ENCODE measurements around the gene FHL2. TPM values are rescaled to one million over a fixed set of nuclear protein-coding genes. Genes with fewer than 3 reads are reported as not detected.

Gene FHL2
- total RNA-seq, 3 donors from 2014 or later = 20.0 to 128 (median 98.2) TPM

DNA sequence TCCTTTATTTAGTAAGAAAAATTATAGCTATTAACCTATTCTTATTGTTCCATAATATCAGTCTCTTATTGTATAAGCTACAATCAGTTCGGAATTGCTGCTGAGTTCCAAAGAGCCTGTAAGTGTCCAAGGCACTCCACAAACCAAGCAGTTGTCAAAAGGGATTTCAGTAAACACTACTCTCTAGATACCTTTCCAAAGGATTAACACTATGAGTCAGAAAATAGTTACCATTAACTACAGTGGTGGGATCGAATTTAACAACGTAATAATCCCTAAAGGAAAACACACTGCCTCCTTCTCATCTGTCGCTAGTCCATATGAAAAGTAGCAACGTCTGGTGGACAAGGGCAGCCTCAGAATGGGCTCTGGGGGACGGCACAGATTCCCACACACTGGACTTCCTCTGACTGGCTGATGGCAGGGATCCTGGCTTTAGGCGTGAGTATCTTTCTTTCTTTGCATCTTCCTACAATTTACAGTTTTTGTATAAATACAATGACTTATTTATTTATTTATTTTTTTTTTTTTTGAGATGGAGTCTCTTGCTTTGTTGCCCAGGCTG, 78.1 kb downstream of the FHL2 start:
- Histone ChIP-seq H3K27ac (no peak overlapping the region), H3K27me3 (no peaks in the 10 kb centered on the region), H3K36me3 (no peaks in the 10 kb centered on the region), H3K4me1 (no peaks in the 10 kb centered on the region), H3K4me3 (no peak overlapping the region), H3K9me3 (no peaks in the 10 kb centered on the region)
- TF ChIP-seq, protein P1, sequence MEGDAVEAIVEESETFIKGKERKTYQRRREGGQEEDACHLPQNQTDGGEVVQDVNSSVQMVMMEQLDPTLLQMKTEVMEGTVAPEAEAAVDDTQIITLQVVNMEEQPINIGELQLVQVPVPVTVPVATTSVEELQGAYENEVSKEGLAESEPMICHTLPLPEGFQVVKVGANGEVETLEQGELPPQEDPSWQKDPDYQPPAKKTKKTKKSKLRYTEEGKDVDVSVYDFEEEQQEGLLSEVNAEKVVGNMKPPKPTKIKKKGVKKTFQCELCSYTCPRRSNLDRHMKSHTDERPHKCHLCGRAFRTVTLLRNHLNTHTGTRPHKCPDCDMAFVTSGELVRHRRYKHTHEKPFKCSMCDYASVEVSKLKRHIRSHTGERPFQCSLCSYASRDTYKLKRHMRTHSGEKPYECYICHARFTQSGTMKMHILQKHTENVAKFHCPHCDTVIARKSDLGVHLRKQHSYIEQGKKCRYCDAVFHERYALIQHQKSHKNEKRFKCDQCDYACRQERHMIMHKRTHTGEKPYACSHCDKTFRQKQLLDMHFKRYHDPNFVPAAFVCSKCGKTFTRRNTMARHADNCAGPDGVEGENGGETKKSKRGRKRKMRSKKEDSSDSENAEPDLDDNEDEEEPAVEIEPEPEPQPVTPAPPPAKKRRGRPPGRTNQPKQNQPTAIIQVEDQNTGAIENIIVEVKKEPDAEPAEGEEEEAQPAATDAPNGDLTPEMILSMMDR (IDR thresholded peaks at IDR 0.05) = no peak
- TF ChIP-seq POLR2AphosphoS5 (IDR thresholded peaks at IDR 0.05) (no peak), POLR2A (IDR thresholded peaks at IDR 0.05) (no peak)
- intact Hi-C loops (cut with DNase I; ENCODE audit: low total_unique reads) = no loop called here
- no peak for DNase-seq (ENCODE audit: low spot score in 2 of 2)

DNA sequence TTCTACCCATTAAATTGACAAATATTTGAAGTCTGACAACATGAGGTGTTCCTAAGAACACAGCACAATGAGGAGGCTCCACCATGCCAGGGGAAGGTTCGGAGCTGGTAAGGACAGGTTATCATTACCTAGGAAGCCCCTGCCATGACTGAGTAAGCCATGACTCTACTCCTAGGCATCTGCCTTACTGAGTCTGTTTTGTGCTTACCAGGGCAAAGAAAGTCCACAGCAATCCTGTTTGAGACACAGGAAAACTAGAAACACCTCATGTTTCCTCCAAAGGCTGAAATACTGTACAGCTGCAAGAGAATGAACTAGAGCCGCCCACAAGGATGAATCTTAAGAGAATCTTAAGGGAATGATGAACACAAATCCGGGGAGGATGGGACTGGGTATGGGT, 80.9 kb downstream of the FHL2 start:
- no peaks in the 10 kb centered on the region for H3K36me3 ChIP-seq
- no peaks in the 10 kb centered on the region for H3K4me1 ChIP-seq
- no peaks in the 10 kb centered on the region for H3K9me3 ChIP-seq
- TF ChIP-seq, protein P1 (IDR thresholded peaks at IDR 0.05) = no peak
- TF ChIP-seq POLR2AphosphoS5 (IDR thresholded peaks at IDR 0.05) (no peak), POLR2A (IDR thresholded peaks at IDR 0.05) (no peak)
- no peak for DNase-seq (ENCODE audit: low spot score in 2 of 2)
- H3K27ac ChIP-seq = no peak overlapping the region
- intact Hi-C loops (cut with DNase I; ENCODE audit: low total_unique reads) = no loop called here
- no peak overlapping the region for H3K4me3 ChIP-seq
- H3K27me3 ChIP-seq = no peaks in the 10 kb centered on the region

DNA sequence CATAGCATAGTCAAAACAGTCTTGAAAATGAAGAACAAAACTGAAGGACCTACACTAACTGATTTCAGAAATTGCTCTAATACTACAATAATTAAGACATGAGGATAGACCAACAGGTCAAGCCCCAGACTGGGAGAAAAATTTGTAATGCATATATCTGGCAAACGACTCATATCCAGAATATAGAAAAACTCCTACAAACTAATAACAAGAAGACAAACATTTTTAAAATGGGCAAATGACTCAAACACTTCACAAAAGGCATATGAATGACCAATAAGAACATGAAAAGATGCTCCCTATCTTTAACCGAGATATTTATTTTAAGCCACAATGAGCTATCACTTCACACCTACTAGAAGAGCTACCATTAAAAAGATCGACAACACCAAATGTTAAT, 83.5 kb downstream of the FHL2 start:
- intact Hi-C loops (cut with DNase I; ENCODE audit: low total_unique reads) = no loop called here

DNA sequence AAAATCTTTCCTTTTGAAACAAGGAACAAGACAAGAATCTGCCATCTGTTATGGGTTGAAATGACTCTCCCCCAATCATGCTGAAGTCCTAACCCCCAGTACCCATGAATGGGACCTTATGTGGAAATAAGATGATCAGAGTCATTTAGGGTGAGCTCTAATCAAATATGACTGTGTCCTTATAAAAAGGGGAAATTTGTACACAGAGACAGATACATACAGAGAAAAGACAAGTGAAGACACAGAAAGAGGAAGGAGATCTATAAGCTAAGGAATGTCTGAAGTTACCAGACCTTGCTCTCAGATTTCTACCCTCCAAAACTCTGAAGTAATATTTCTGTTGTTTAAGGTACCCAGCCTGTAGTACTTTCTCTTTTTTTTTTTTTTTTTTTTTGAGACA, 85.0 kb downstream of the FHL2 start:
- Histone ChIP-seq H3K4me3 (no peak overlapping the region), H3K27ac (no peak overlapping the region), H3K9me3 (no peaks in the 10 kb centered on the region), H3K36me3 (no peaks in the 10 kb centered on the region), H3K4me1 (no peaks in the 10 kb centered on the region), H3K27me3 (no peaks in the 10 kb centered on the region)
- TF ChIP-seq, protein P1 (IDR thresholded peaks at IDR 0.05) = no peak
- TF ChIP-seq POLR2AphosphoS5 (IDR thresholded peaks at IDR 0.05) = no peak
- no peak for TF ChIP-seq POLR2A (IDR thresholded peaks at IDR 0.05)
- no peak for DNase-seq (ENCODE audit: low spot score in 2 of 2)
- intact Hi-C loops (cut with DNase I; ENCODE audit: low total_unique reads) = no loop called here

More for the DNA sequence above, 83.5 kb downstream of the FHL2 start:
- TF ChIP-seq POLR2AphosphoS5 (IDR thresholded peaks at IDR 0.05) (no peak), POLR2A (IDR thresholded peaks at IDR 0.05) (no peak)
- TF ChIP-seq, protein P1 (IDR thresholded peaks at IDR 0.05) = no peak
- Histone ChIP-seq H3K4me3 (no peak overlapping the region), H3K4me1 (no peaks in the 10 kb centered on the region), H3K9me3 (no peaks in the 10 kb centered on the region), H3K36me3 (no peaks in the 10 kb centered on the region), H3K27ac (no peak overlapping the region), H3K27me3 (no peaks in the 10 kb centered on the region)
- no peak for DNase-seq (ENCODE audit: low spot score in 2 of 2)

Other genes with a start within 250 kb of the FHL2 start
- gene GPR45, start 157.3 kb downstream of the FHL2 start, total RNA-seq = not detected
- gene TGFBRAP1, start 69.3 kb downstream of the FHL2 start, total RNA-seq = 10 to 100 TPM; 24.6 to 29.8 (median 28.5) TPM
- gene C2orf49, start 61.5 kb downstream of the FHL2 start, total RNA-seq = 10 to 100 TPM; 20.0 to 31.6 (median 23.0) TPM

All from breast epithelium (tissue), 4 donors.